GM12874 (cell line): ENCODE data around the gene LCOR.

Experiments
- TF ChIP-seq, protein P1 (sequence below): IDR thresholded peaks from 2 replicates; pipeline ENCODE4 v1.5.1; 2011; ENCODE audit warnings: low read depth, mild to moderate bottlenecking, control low read depth, low read length, moderate library complexity; ENCODE audit not compliant: insufficient read depth

LCOR gene

GRCh38 chr10:96913906-96914305 lies 81.8 kb downstream of the LCOR start:
- TF ChIP-seq, protein P1, sequence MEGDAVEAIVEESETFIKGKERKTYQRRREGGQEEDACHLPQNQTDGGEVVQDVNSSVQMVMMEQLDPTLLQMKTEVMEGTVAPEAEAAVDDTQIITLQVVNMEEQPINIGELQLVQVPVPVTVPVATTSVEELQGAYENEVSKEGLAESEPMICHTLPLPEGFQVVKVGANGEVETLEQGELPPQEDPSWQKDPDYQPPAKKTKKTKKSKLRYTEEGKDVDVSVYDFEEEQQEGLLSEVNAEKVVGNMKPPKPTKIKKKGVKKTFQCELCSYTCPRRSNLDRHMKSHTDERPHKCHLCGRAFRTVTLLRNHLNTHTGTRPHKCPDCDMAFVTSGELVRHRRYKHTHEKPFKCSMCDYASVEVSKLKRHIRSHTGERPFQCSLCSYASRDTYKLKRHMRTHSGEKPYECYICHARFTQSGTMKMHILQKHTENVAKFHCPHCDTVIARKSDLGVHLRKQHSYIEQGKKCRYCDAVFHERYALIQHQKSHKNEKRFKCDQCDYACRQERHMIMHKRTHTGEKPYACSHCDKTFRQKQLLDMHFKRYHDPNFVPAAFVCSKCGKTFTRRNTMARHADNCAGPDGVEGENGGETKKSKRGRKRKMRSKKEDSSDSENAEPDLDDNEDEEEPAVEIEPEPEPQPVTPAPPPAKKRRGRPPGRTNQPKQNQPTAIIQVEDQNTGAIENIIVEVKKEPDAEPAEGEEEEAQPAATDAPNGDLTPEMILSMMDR, result no peak

- TF ChIP-seq, protein P1, result no peak
Observed at GRCh38 chr10:96917628-96918027, 85.5 kb downstream of the LCOR start.

GRCh38 chr10:96918214-96919002 lies 86.3 kb downstream of the LCOR start:
- TF ChIP-seq, protein P1, result no peak

- TF ChIP-seq, protein P1, result no peak
Observed at GRCh38 chr10:96919785-96920430, 87.8 kb downstream of the LCOR start.

- TF ChIP-seq, protein P1, result no peak
Observed at GRCh38 chr10:96921655-96922054, 89.6 kb downstream of the LCOR start.

DNA sequence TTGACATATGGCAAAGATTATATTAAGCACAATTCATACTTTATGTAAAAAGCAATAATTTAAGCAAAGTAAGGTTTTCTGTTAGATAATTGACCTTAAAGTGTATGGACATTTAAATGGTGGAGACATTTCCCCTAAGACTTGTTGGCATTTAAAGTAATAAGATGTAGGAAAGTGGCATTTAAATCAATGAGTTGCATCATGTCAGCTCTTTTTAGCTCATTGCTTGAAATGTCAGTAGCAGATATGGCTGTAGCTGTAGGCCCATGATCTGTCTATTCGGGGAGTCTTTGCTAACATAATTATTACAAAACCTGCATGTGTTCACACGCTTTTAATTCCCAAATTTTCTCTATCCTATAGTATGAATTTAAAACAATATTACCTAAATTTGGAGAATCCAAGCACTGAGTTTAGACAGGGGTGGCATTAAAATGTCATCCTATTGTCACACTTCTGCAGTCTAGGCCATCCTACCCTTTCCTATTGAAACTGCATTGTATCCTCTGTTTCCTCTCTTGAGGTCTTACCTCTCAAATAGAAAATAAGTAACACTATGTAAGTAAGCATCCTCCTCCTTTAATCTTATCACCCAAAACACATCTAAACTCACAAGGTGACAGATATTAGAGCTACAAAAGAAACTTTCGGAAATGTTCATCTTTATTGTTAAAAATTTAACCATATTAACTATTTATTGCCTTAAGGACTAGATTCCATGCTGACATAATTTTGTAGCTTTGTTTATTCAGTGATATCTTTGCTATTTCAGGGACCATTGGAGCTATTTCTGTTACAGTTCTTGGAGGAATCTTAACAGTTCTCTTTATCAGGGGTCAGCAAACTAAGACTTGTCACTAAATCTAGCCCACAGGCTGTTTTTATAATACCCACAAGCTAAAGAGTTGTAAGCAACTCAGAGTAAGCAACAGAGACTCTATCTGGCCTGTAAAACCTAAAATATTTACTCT lies 91.2 kb downstream of the LCOR start:
- TF ChIP-seq, protein P1, result no peak

- TF ChIP-seq, protein P1, result no peak
Observed at GRCh38 chr10:96924861-96925260, 92.8 kb downstream of the LCOR start.
